GM21390 (cell line): ENCODE data around the gene IWS1.
A peak's percentile ranks its signal among the peaks of the same experiment; 100 is the strongest.
"Not testable (repeated sequence)": the region's sequence is repeated elsewhere in the genome, so short reads cannot be mapped to it uniquely, and the experiment has no call there.

Source experiments
- ATAC-seq: cut with Tn5 transposase; IDR thresholded peaks from one replicate; pipeline ENCODE4 v1.9.1; 2021; ENCODE audit not compliant: unreplicated experiment

The IWS1 gene

GRCh38 chr2:127526132-127527000 is at the start of gene IWS1:
Gene IWS1 (minus strand): TSS chr2:127526489. CDS start chr2:127526208, 281 bp downstream.
- ATAC-seq, result peak; percentile 87

DNA sequence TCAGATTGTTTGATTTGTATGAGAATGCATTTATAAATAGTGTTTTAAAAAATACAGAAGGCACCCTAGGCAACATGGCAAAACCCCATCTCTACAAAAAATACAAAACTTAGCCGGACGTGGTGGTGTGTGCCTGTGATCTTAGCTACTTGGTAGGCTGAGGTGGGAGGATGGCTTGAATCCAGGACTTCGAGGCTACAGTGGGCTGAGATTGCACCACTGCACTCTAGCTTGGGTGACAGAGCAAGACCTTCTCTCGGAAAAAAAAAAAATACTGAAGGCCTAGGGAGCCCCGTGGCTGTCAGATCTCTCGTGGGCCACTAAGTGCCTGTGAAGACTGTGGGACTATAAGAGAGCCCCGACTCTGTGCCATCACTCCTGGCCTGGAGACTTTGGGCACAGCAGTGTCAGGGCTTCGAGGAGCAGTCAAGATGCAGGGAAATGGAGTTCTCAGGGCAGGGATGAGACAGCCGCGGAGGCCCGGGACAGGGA is 49.7 kb upstream of the IWS1 start:
- no peak for ATAC-seq

DNA sequence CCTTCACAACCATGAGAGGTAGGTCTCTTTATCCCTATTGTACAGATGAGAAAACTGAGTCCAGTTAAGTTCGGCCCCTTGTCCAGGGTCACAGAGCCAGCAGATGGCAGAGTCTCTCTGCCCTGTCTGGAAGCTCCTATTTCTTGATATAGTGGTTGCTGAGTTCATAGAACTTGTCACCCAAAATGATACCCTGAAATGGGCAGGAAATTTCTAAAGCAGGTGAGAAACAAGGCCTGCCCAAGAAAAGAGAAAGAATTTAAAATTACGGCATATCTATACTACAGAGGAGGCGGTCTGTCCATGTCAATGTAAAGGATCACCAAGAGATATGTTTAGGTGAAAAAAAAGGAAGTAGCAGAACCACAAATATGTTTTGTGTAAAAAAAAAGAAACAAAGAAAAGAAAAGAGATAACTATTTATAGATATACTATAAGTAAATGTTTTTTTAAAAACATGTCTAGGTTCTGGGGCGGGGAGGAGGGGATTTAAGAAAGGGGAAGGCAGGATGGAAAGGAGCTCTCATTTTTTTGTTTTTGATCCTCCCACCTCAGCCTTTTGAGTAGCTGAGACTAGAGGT is 49.0 kb upstream of the IWS1 start:
- no peak for ATAC-seq

- ATAC-seq, result no peak
Measured at GRCh38 chr2:127574656-127575055, 48.4 kb upstream of the IWS1 start.

DNA sequence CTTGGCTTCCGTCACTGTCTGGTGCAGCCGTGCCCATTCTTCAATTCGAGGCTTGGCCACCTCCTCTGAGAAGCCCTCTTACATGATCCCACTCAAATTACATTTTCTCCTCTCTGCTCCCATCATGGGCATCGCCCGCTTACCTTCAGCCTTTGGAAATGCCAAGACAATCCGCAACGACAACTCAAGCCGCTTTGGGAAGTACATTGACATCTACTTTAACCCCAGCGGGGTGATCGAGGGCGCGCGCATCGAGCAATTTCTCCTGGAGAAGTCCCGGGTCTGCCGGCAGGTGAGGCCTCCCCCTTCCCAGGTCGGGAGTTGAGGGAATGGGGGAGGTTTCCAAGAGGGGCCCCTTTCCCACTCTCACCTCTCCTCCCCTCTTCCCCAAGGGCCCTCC is 47.5 kb upstream of the IWS1 start:
- no peak for ATAC-seq

DNA sequence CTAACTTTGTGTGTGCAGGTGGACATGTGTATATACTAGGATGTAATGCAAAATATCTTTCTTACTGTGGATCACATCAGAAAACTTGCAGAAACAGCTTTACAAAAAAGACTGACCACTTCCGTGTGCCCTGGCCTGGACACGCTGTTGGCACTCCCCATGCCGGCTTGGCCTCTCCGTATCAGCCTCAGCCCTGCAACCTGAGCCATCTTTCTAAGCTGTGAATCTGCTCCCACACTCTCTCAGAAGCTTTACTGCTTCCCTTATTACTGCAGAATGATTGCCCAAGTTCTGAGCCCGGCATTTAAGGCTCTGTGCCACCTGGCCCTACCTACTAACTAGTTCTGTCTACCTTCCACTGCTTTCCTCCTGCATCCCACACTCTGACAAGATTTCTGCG is 47.0 kb upstream of the IWS1 start:
- no peak for ATAC-seq

DNA sequence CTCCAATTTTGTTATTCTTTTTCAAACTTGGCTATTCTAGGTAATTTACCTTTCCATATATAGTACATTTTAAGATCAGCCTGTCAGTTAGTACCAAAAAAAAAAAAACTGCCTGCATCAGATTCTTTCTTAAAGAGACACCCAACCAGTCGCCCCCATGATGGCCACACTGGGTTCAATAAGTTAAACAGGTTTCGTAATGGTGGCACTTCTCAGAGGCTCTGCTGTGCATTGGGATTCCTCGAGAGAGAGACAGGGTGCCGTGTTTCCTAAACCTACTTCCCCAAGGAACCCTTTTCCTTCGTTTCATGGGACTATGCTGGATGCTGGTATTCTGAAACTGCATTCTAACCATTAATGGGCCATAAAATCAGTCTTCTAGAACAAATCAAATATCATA is 46.6 kb upstream of the IWS1 start:
- no peak for ATAC-seq

GRCh38 chr2:127572352-127572751 is 46.1 kb upstream of the IWS1 start:
- not testable (repeated sequence) for ATAC-seq

DNA sequence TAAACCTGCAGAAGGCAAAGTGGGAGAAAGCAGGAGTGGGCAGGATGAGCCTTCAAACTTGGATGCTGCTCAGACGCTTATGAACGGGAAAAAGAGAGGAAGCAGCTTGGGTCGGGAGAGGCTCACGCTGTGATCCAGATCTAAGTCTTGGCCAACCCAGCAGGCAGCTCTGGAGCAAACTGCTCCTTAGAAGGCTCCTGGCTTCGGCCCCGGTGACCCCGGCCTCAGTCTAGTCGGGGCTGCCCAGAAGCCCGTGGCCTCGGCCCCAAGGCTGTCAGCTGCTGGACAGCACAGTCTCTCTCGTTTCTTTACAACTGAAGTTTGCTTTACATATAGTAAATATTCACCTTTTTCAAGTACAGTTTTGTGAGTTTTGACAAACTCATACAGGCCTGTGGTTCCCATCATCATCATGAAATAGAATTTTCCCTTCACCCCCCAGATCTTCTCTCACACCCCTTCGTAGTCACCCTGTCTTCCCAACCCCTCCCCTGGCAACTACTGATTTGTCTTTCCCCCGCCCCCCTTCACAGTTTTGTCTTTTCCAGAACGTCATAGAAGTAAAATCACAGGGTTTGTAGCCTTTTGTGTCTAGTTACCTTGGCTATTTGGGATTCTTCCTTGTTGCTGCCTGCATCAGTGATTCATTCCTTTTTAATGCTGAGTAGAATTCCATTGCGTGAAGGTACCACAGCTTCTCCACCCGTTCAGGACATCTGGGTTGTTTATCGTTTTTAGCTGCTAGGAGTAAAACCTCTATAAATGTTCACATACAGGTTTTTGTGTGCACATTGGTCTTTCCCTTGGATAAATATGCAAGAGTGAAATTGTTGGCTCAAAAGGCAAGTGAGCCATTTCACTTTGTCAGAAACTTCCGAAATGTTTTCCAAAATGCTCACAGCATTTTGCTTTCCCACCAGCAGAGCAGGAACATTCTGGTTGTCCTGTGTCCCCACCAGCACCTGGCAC is 44.3 kb upstream of the IWS1 start:
- no peak for ATAC-seq

DNA sequence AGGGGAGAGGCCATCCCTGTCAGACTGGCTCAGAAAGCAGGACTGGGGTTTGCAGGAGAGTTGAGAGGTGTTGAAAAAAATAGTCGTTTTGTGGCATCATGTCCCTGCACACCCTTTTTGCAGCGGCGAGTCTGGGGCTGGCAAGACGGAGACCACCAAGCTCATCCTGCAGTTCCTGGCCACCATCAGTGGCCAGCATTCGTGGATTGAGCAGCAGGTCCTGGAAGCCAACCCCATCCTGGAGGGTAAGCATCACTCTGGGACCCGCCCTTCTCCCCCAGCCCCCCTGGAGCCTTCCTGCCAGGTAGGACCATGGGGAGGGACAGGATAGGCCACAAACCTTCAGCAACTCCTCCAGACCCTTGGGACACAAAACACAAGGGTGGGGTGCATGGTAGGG is 43.4 kb upstream of the IWS1 start:
- ATAC-seq, result no peak

DNA sequence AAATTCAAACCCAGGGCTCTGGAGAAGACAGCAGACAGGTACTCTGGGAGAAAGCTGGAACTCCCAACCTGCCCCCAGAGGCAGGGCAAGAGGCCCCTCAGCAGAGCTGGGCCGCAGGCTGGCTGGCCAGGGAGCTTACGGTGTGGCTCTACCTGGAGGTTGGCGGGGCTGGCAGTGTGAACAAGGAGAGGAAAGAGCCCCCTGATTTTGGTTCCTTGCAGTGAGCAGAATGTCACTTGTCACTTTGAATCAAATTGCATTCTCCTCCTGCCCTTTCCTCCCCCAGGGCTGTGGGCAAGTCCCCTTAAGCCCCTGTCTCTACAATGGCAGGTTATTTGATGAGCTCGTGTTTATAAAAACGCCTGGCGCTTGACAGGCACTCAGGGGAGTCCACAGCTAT is 41.8 kb upstream of the IWS1 start:
- no peak for ATAC-seq

- ATAC-seq, result no peak
Measured at GRCh38 chr2:127567351-127567854, 41.1 kb upstream of the IWS1 start.

DNA sequence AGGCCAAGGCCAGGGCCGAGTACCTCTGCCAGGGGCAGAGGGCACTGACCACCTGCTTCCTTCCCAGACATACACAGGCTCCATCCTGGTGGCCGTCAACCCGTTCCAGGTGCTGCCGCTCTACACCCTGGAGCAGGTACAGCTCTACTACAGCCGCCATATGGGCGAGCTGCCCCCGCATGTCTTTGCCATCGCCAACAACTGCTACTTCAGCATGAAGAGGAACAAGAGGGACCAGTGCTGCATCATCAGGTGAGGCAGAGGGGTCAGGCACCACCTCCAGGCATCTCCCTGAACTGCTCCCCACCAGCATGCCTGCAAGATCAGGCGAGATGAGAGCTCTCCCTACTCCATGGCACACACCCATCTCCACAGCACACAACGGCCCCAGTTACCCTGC is 40.3 kb upstream of the IWS1 start:
- no peak for ATAC-seq

DNA sequence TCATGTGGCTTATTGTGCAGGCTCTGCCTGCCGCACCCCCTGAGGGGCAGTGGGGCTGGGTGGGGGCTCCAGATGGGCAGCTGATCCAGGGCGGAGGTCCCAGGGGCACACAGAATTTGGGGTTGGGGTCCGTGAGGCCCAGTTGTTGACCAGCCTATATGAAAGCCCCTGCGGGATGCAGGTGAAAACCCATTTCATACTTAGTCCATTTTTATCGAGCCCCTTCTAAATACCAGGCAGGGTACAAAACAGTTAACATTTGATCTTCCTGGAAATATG is 39.8 kb upstream of the IWS1 start:
- no peak for ATAC-seq

GRCh38 chr2:127565261-127566138 is 39.2 kb upstream of the IWS1 start:
- ATAC-seq, result no peak

DNA sequence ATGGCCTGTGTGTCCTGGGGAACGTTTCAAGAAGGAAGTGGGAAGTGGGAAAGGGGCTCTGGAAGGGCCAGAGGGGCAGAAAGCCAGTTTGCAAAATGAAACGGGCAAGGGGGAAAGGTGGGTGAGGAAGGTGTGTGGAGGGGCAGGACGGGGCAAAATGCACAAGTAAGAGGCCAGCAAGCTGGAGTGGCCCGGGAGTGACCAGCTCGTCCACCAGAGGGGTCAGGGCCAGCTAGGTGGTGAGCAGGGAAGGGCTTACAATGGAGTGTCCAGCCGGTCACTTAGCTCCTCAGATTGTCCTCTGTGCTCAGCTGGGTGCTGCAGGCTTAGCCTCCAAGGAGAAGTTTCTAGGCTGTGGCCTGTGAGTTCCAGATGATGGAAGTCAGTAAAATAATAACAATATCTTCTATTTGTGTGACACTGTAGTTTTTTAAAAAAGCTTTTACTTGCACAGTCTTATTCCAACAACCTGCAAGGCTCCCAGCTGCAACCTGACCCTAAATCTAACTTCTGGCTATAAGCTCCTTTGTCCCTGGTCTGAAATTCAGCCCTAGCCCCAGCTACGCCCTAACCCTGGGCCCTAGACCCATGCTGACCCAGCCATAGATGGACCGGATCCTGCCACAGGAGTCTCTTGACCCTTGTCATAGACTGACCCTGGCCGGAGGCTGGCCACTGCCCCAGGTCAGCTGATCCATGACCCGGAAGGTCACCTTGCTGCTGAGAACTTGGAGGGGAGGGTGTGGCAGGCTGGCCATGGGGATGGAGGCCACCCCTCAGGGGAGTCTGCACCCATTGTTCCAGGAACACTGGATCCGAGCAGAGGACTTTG is 38.4 kb upstream of the IWS1 start:
- no peak for ATAC-seq

GRCh38 chr2:127563458-127564428 is 37.5 kb upstream of the IWS1 start:
- peak; percentile 98 for ATAC-seq

DNA sequence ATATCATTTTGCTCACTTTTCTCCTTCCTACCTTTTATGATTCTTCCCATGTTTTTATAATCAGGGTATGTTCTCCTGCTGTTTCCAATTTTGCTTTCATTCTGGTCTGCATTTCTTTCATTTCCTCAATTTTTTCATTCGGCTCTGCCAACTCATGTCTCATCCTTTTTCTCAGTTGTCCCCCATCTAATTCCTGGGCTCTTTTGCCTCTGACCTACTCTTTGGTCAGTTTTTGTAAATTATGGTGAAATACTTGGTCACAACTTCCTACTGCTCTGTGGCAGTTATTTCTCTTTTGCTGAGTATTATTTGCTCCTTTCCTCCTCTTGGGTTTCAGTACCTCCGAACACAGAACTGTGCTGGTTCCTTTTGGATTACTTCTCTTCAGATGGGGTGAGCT is 36.6 kb upstream of the IWS1 start:
- ATAC-seq, result no peak
